KMS-11 (cell line): ENCODE measurements around the gene MTHFSD.

Experiments
- H2AFZ ChIP-seq: fragments of 200-600 bp; sonication (generic); 2 replicates; pipeline ENCODE4 v1.6.1; 2016; ENCODE audit warnings: antibody characterized with exemption, mixed run types, low read depth
- H3K27ac ChIP-seq: fragments of 200-600 bp; sonication (generic); 2 replicates; pipeline ENCODE4 v1.6.1; 2016; ENCODE audit warnings: mild to moderate bottlenecking, mixed run types
- H3K27me3 ChIP-seq: fragments of 200-600 bp; sonication (generic); 2 replicates; pipeline ENCODE4 v1.6.1; 2017; ENCODE audit warnings: mild to moderate bottlenecking, low read depth, mixed run types, moderate library complexity; ENCODE audit not compliant: insufficient read depth
- H3K36me3 ChIP-seq: fragments of 200-600 bp; sonication (generic); 2 replicates; pipeline ENCODE4 v1.6.1; 2017; ENCODE audit warnings: mild to moderate bottlenecking, mixed run types; ENCODE audit not compliant: insufficient read depth
- H3K4me1 ChIP-seq: fragments of 200-600 bp; sonication (generic); 2 replicates; pipeline ENCODE4 v1.6.1; 2016; ENCODE audit warnings: mild to moderate bottlenecking, low read depth, mixed run types; ENCODE audit not compliant: poor library complexity, severe bottlenecking
- H3K4me2 ChIP-seq: fragments of 200-600 bp; sonication (generic); 2 replicates; pipeline ENCODE4 v1.7.0; 2016; ENCODE audit warnings: mild to moderate bottlenecking, mixed run types
- H3K4me3 ChIP-seq: fragments of 200-600 bp; sonication (generic); IDR thresholded peaks from 2 replicates; pipeline ENCODE4 v1.6.1; 2017; ENCODE audit warnings: low read depth, low read length, mixed read lengths; ENCODE audit not compliant: insufficient read depth
- H3K79me2 ChIP-seq: fragments of 200-600 bp; sonication (generic); 2 replicates; pipeline ENCODE4 v1.6.1; 2016; ENCODE audit warnings: low read depth, mixed run types; ENCODE audit not compliant: insufficient read depth
- H3K9ac ChIP-seq: fragments of 200-600 bp; sonication (generic); 2 replicates; pipeline ENCODE4 v1.6.1; 2016; ENCODE audit warnings: mild to moderate bottlenecking, mixed run types
- H4K20me1 ChIP-seq: fragments of 200-600 bp; sonication (generic); 2 replicates; pipeline ENCODE4 v1.6.1; 2016; ENCODE audit warnings: mild to moderate bottlenecking, mixed run types; ENCODE audit not compliant: insufficient read depth
- CTCF ChIP-seq: fragments of 200-600 bp; sonication (generic); conservative IDR thresholded peaks from 2 replicates; pipeline ENCODE4 v1.6.1; 2017; ENCODE audit warnings: low read depth, mild to moderate bottlenecking, antibody characterized with exemption, low read length, moderate library complexity, mixed read lengths

The MTHFSD gene

DNA sequence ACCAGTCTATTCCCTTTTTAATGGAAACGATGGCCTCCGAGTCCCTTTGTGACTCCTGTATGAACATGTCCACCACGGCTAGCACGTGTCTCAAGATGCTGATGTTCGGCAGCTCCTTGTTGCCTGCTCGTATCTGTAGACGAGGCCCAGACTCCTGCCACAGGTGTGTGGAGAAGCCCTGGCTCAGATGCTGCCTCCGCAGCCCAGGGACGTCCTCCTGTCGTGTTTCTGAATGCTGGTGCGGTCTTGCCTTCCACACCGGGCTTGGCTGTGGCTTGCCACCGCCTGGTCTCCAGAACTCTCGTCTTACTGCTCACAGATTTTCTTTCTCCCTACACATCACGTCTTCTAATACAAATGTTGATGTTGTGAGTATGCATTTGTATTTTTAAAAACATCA is 27.7 kb downstream of the MTHFSD start:
- H3K4me1 ChIP-seq, result no peaks in the 10 kb centered on the region
- H3K79me2 ChIP-seq, result no peaks in the 10 kb centered on the region
- no peak for TF ChIP-seq CTCF
- no peaks in the 10 kb centered on the region; the same call in 1 of the 2 replicates for H3K27me3 ChIP-seq
- H4K20me1 ChIP-seq, result no peaks in the 10 kb centered on the region
- no peaks in the 10 kb centered on the region for H3K36me3 ChIP-seq
- H3K4me3 ChIP-seq, result no peak overlapping the region
- no peak overlapping the region for H3K4me2 ChIP-seq
- no peak overlapping the region for H3K9ac ChIP-seq
- no peak overlapping the region for H2AFZ ChIP-seq
- no peak overlapping the region for H3K27ac ChIP-seq

DNA sequence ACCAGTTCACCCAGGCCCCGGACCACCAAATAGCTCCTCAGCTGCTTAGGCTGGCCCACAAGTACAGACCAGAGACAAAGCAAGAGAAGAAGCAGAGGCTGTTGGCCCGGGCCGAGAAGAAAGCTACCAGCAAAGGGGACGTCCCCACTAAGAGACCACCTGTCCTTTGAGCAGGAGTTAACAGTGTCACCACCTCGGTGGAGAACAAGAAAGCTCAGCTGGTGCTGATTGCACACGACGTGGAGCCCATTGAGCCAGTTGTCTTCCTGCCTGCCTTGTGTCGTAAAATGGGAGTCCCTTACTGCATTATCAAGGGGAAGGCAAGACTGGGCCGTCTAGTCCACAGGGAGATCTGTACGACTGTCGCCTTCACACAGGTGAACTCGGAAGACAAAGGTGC is 29.3 kb downstream of the MTHFSD start:
- Histone ChIP-seq H3K4me2 (no peak overlapping the region), H3K79me2 (no peaks in the 10 kb centered on the region), H3K9ac (no peak overlapping the region), H3K4me1 (no peaks in the 10 kb centered on the region), H2AFZ (no peak overlapping the region), H3K27ac (no peak overlapping the region), H4K20me1 (no peaks in the 10 kb centered on the region), H3K27me3 (peaks cover 15% of the 10 kb centered on the region; the same call in 1 of the 2 replicates), H3K4me3 (no peak overlapping the region), H3K36me3 (no peaks in the 10 kb centered on the region)
- TF ChIP-seq CTCF, result no peak

GRCh38 chr16:86524029-86524428 is 31.0 kb downstream of the MTHFSD start:
- TF ChIP-seq CTCF, result no peak
- Histone ChIP-seq H3K27me3 (peaks cover 24% of the 10 kb centered on the region; the same call in 1 of the 2 replicates), H3K36me3 (no peaks in the 10 kb centered on the region), H3K9ac (no peak overlapping the region), H3K4me2 (no peak overlapping the region), H2AFZ (no peak overlapping the region), H3K79me2 (no peaks in the 10 kb centered on the region), H4K20me1 (no peaks in the 10 kb centered on the region), H3K4me3 (no peak overlapping the region), H3K4me1 (no peaks in the 10 kb centered on the region), H3K27ac (no peak overlapping the region)

- H3K4me2 ChIP-seq, result no peak overlapping the region
- H3K27me3 ChIP-seq, result peaks cover 26% of the 10 kb centered on the region; the same call in 1 of the 2 replicates
- no peaks in the 10 kb centered on the region for H3K79me2 ChIP-seq
- H3K4me1 ChIP-seq, result no peaks in the 10 kb centered on the region
- no peak overlapping the region for H2AFZ ChIP-seq
- H3K27ac ChIP-seq, result no peak overlapping the region
- TF ChIP-seq CTCF, result no peak
- H4K20me1 ChIP-seq, result no peaks in the 10 kb centered on the region
- no peak overlapping the region for H3K4me3 ChIP-seq
- H3K9ac ChIP-seq, result no peak overlapping the region
- H3K36me3 ChIP-seq, result no peaks in the 10 kb centered on the region
Observed at GRCh38 chr16:86523166-86523740, 31.8 kb downstream of the MTHFSD start.
